Small intestine (tissue), 7 donors: ENCODE data around the gene GABRG3. TPM values are rescaled to one million over a fixed set of nuclear protein-coding genes. Genes with fewer than 3 reads are reported as not detected.

Experiments used
- DNase-seq, 2 donors: peaks; one replicate each; pipeline versions ENCODE4 v3.0.0 to v3.0.0-alpha.2; 2013
- FAIRE-seq: peaks from 2 replicates; lab custom pipeline; 2012; peaks lifted over from hg19 to GRCh38; lab: Jason Lieb, UNC
- H3K27ac ChIP-seq, 3 donors: one replicate each; pipeline ENCODE4 v1.5.1; 2013; ENCODE audit warnings: low read length in 2 of 3, mild to moderate bottlenecking in 2 of 3, control low read depth in 1 of 3, inconsistent platforms in 1 of 3, low read depth in 1 of 3, moderate library complexity in 1 of 3
- H3K27me3 ChIP-seq, 3 donors: one replicate each; pipeline ENCODE4 v1.6.1; 2013; ENCODE audit warnings: low read length in 3 of 3, inconsistent platforms in 1 of 3; ENCODE audit not compliant: control insufficient read depth in 3 of 3, insufficient read depth in 3 of 3
- H3K36me3 ChIP-seq, 3 donors: one replicate each; pipeline ENCODE4 v1.6.1; 2013; ENCODE audit warnings: low read length in 3 of 3, inconsistent platforms in 1 of 3, low read depth in 1 of 3, mild to moderate bottlenecking in 1 of 3, moderate library complexity in 1 of 3; ENCODE audit not compliant: control insufficient read depth in 3 of 3, insufficient read depth in 2 of 3
- H3K4me1 ChIP-seq, 3 donors: one replicate each; pipeline ENCODE4 v1.6.1; 2013; ENCODE audit warnings: low read length in 2 of 3, inconsistent platforms in 1 of 3, low read depth in 1 of 3, mild to moderate bottlenecking in 1 of 3, moderate library complexity in 1 of 3; ENCODE audit not compliant: control insufficient read depth in 3 of 3, insufficient read depth in 2 of 3
- H3K4me3 ChIP-seq, 3 donors: one replicate each; pipeline ENCODE4 v1.5.1; 2013; ENCODE audit warnings: low read length in 3 of 3, control low read depth in 1 of 3, inconsistent platforms in 1 of 3, low read depth in 1 of 3, mild to moderate bottlenecking in 1 of 3, moderate library complexity in 1 of 3
- H3K9me3 ChIP-seq, 2 donors: one replicate each; pipeline ENCODE4 v1.6.1; 2013; ENCODE audit warnings: low read depth in 1 of 2, low read length in 1 of 2; ENCODE audit not compliant: control insufficient read depth in 2 of 2, insufficient read depth in 1 of 2
- WGBS, 3 donors: extraction: QIAGEN DNeasy Blood & Tissue Kit; methylation state at CpG; one replicate each; pipeline ENCODE4 v1.1.7; 2013; 5-methylcytosine and 5-hydroxymethylcytosine counted together
- polyA plus RNA-seq, 4 donors: library from polyadenylated mRNA; stranded (reverse) in 3 of 4; unstranded in 1 of 4; fragments of 200-250 nt in 3 of 4; fragments of 120-200 nt in 1 of 4; gene quantifications; one replicate each; pipeline versions ENCODE4 v1.2.1 to v1.2.3, GENCODE V29; 2013
- donor health status: healthy with polysubstance abuse.
- donor health status: control.
- donor health status: control.
- donor health status: Bipolar disorder and iron deficiency.
- donor health status: healthy.

The GABRG3 gene
- polyA plus RNA-seq, 4 donors = 0.41 TPM; not detected in 3

DNA sequence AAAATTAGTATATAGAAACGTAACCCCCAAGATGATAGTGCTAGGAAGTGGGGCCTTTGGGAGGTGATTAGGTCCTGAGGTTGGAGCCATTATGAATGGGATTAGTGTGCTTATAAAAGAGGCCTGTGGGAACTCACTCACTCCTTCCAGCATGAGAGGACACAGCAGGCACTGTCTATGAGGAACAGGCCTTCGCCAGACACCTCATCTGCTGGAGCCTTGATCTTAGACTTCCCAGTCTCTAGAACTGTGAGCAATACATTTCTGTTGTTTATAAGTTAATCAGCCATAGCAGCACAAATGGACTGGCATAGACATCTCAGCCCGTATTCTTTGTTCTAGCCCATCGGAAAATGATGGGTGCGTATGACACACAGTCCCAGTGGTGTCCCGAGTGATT lies 152.3 kb downstream of the GABRG3 start:
- no peak overlapping the region for H3K27ac ChIP-seq
- DNase-seq (no peak), FAIRE-seq (no peak)
- WGBS, 3 donors = 89 to 96% (median 89%) methylated on average over 6 of the region's 6 CpGs
- H3K4me1 ChIP-seq = no peaks in the 10 kb centered on the region
- no peaks in the 10 kb centered on the region for H3K36me3 ChIP-seq
- no peak overlapping the region for H3K4me3 ChIP-seq
- H3K27me3 ChIP-seq = no peaks in the 10 kb centered on the region
- H3K9me3 ChIP-seq = no peaks in the 10 kb centered on the region

DNA sequence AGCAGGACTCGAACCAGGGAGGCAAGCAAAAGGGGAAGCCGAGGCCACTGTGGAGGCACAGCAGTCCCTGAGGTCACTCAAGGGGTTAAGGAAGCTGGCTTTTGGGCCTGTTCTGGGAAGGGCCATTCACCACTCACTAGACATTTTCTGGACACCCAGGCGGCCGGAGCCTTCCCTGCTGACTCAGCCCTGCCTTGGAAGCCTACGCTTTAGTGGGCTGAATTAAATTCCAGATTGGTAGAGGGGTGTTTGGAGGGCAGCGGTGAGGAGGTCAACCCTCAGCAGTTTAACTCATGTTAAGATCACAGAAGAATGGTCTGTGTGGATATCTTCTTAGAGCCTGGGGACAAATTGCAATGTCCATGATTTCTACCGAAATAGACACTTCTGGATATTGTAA lies 152.8 kb downstream of the GABRG3 start:
- FAIRE-seq (no peak), DNase-seq (no peak)
- H3K27ac ChIP-seq = no peak overlapping the region
- H3K27me3 ChIP-seq = no peaks in the 10 kb centered on the region
- WGBS, 3 donors = 79 to 92% (median 82%) methylated on average over 7 of the region's 7 CpGs
- no peaks in the 10 kb centered on the region for H3K9me3 ChIP-seq
- no peak overlapping the region for H3K4me3 ChIP-seq
- no peaks in the 10 kb centered on the region for H3K4me1 ChIP-seq
- no peaks in the 10 kb centered on the region for H3K36me3 ChIP-seq

- no peak overlapping the region for H3K4me3 ChIP-seq
- no peaks in the 10 kb centered on the region for H3K9me3 ChIP-seq
- no peak overlapping the region for H3K27ac ChIP-seq
- H3K27me3 ChIP-seq = no peaks in the 10 kb centered on the region
- DNase-seq (peak; percentile 8 to 16), FAIRE-seq (no peak)
- 14 to 54% (median 31%) methylated on average over 4 of the region's 4 CpGs for WGBS, 3 donors
- no peaks in the 10 kb centered on the region for H3K36me3 ChIP-seq
- no peaks in the 10 kb centered on the region for H3K4me1 ChIP-seq
Observed at GRCh38 chr15:27124287-27124871, 153.4 kb downstream of the GABRG3 start.

GRCh38 chr15:27125185-27125584 lies 154.2 kb downstream of the GABRG3 start:
- Histone ChIP-seq H3K27ac (no peak overlapping the region), H3K36me3 (no peaks in the 10 kb centered on the region), H3K9me3 (no peaks in the 10 kb centered on the region), H3K4me3 (no peak overlapping the region), H3K4me1 (no peaks in the 10 kb centered on the region), H3K27me3 (no peaks in the 10 kb centered on the region)
- no peak for FAIRE-seq
- DNase-seq = no peak
- WGBS, 3 donors = 78 to 90% (median 90%) methylated on average over 3 of the region's 3 CpGs

GRCh38 chr15:27126449-27126848 lies 155.5 kb downstream of the GABRG3 start:
- no peak overlapping the region for H3K4me3 ChIP-seq
- FAIRE-seq (no peak), DNase-seq (no peak)
- no peak overlapping the region for H3K27ac ChIP-seq
- 87 to 93% (median 89%) methylated on average over 7 of the region's 7 CpGs for WGBS, 3 donors
- no peaks in the 10 kb centered on the region for H3K36me3 ChIP-seq
- no peaks in the 10 kb centered on the region for H3K4me1 ChIP-seq
- H3K27me3 ChIP-seq = no peaks in the 10 kb centered on the region
- H3K9me3 ChIP-seq = no peaks in the 10 kb centered on the region

DNA sequence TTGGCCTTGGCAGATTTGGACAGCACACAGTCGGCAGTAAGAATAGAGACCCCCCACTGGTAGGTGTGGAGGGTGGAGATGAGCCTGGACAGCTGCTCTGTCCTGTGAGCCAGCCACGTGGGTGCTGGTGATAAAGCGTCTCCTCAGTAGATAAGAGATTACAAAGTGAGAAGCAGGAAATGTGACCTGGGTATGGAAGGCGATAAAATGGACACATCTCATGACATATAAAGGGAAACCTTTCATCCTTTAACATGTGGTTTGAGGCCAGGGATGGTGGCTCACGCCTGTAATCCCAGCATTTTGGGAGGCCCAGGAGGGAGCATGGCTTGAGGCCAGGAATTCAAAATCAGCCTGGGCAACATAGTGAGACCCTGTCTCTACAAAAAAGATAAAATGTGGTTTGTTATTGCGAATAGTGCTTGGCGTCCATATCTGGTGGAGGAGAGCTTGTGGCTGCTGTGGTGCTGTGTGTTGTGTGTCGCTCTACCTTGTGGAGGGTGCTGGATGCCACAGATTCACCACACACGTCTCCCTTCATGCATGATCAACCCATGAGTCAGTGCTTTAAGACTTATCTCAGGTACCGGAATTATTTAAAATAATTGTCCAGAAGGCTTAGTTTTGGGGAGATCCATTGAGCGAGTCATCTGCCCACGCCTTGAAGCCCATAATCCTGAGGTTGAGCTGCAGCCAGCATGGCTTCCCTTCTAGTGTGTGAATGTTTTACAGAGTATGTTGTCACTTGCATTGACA lies 157.0 kb downstream of the GABRG3 start:
- no peak overlapping the region for H3K27ac ChIP-seq
- no peaks in the 10 kb centered on the region for H3K9me3 ChIP-seq
- no peaks in the 10 kb centered on the region for H3K27me3 ChIP-seq
- WGBS, 3 donors = 62 to 73% (median 69%) methylated on average over 12 of the region's 12 CpGs
- H3K4me3 ChIP-seq = no peak overlapping the region
- DNase-seq = no peak
- no peak for FAIRE-seq
- H3K4me1 ChIP-seq = no peaks in the 10 kb centered on the region
- H3K36me3 ChIP-seq = no peaks in the 10 kb centered on the region

GRCh38 chr15:27133249-27133648 lies 162.3 kb downstream of the GABRG3 start:
- no peak for DNase-seq
- no peak for FAIRE-seq
- H3K27ac ChIP-seq = no peak overlapping the region
- no peaks in the 10 kb centered on the region for H3K27me3 ChIP-seq
- WGBS, 3 donors = 46 to 67% (median 66%) methylated on average over 2 of the region's 2 CpGs
- H3K4me3 ChIP-seq = no peak overlapping the region
- H3K9me3 ChIP-seq = no peaks in the 10 kb centered on the region
- no peaks in the 10 kb centered on the region for H3K4me1 ChIP-seq
- H3K36me3 ChIP-seq = no peaks in the 10 kb centered on the region

DNA sequence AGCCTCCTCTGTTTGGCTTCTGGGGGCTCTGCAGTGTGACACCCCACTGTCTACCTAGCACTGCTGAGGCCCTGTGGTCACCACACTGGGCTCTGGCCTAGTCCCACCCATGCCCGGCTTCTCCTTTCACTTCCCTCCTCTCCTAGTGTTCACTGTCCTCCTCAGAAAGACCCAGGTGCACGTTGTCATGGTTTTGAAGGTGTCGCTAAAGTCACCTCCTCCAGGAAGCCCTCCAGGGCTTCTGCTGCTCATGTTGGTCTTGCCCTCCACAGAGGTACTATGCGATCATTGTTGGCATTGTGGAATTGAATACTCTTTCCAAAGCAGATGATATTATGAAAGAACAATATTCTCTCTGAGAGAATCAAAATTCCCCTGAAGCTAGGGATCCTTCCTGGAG lies 163.5 kb downstream of the GABRG3 start:
- Histone ChIP-seq H3K36me3 (no peaks in the 10 kb centered on the region), H3K4me1 (no peaks in the 10 kb centered on the region), H3K4me3 (no peak overlapping the region), H3K27me3 (no peaks in the 10 kb centered on the region), H3K27ac (no peak overlapping the region), H3K9me3 (peaks cover 0 to 3% of the 10 kb centered on the region in 2 donors)
- no peak for FAIRE-seq
- WGBS, 3 donors = 76 to 88% (median 88%) methylated on average over 4 of the region's 4 CpGs
- no peak for DNase-seq
